ENCODE measurements around the gene LENG8.
A peak's percentile ranks its signal among the peaks of the same experiment; 100 is the strongest.

The LENG8 gene

GRCh38 chr19:54470276-54470887, 21.4 kb downstream of the LENG8 start:
- H3K27ac ChIP-seq (ENCODE audit: low read depth, low read length): peak overlapping the region; percentile 68
- peak overlapping the region; percentile 12 to 89 for H3K9ac ChIP-seq (ENCODE audit: low read depth in 1 of 2, low read length in 2 of 2)
- peaks cover 0 to 3% of the 10 kb centered on the region in 2 donors for H3K36me3 ChIP-seq (ENCODE audit: control insufficient read depth in 1 of 2, insufficient read depth in 2 of 2, low read length in 2 of 2)
- H3K27me3 ChIP-seq (ENCODE audit: control insufficient read depth in 1 of 2, insufficient read depth in 2 of 2, low read length in 2 of 2): no peaks in the 10 kb centered on the region
- peak overlapping the region; percentile 68 to 75 for H3K4me3 ChIP-seq (ENCODE audit: low read depth in 1 of 2, low read length in 2 of 2)
- H3K4me1 ChIP-seq (ENCODE audit: control insufficient read depth in 1 of 2, insufficient read depth in 2 of 2, low read length in 2 of 2): peaks cover 25 to 30% of the 10 kb centered on the region in 2 donors
- H3K9me3 ChIP-seq (ENCODE audit: control insufficient read depth in 1 of 2, low read length in 2 of 2): no peaks in the 10 kb centered on the region

DNA sequence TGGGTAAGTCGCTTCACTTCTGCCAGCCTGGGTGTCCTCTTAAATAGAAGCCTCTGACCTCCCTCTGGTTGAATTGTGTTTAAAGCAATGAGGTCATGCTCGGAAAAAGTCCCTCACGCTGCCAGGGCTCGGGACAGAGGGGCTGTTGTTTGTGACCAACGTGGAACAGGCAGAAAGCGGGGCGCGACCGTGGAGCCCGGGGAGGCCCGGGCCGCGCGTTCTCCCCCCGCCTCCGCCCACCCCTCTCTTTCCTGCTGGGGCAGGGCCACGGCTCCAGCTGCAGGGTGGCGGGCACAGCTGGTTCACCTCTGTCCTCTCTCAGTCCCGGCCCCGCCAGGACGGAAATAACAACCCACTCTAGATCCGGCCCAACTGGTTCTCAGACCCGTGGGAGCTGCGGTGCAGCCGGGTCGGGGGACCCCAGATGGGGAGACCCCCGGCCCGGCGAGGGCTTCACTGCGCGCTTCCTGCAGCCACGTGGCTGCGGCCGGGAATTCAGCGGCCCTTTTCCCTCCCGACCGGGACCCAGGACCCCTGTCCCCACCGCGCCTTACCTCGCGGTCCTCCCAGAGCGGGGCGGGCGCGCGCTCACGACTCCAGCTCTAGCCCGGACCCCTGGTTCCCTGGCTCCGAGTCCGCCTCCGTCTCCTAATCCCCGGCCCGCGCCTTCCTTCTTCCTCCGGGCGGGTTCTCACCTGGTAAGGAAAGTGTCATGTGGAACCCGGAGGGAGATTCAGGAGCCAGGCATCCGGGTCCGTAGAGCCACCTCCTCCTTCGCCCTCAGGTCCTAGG, 22.2 kb downstream of the LENG8 start:
- peak overlapping the region; percentile 68 for H3K27ac ChIP-seq (ENCODE audit: low read depth, low read length)
- H3K9ac ChIP-seq (ENCODE audit: low read depth in 1 of 2, low read length in 2 of 2): peak overlapping the region; percentile 12 to 89

GRCh38 chr19:54473071-54473891, 24.3 kb downstream of the LENG8 start, which contains the start of gene CDC42EP5:
CDC42EP5 (minus strand) TSS chr19:54473296; CDS start chr19:54465547, 7,749 bp downstream.
- H3K27ac ChIP-seq (ENCODE audit: low read depth, low read length): peak within 1 kb of the TSS; percentile 81

More for the DNA sequence above, 22.2 kb downstream of the LENG8 start:
- Histone ChIP-seq H3K9me3 (ENCODE audit: control insufficient read depth in 1 of 2, low read length in 2 of 2) (no peaks in the 10 kb centered on the region), H3K4me1 (ENCODE audit: control insufficient read depth in 1 of 2, insufficient read depth in 2 of 2, low read length in 2 of 2) (peaks cover 25 to 29% of the 10 kb centered on the region in 2 donors), H3K36me3 (ENCODE audit: control insufficient read depth in 1 of 2, insufficient read depth in 2 of 2, low read length in 2 of 2) (no peaks in the 10 kb centered on the region), H3K27me3 (ENCODE audit: control insufficient read depth in 1 of 2, insufficient read depth in 2 of 2, low read length in 2 of 2) (no peaks in the 10 kb centered on the region), H3K4me3 (ENCODE audit: low read depth in 1 of 2, low read length in 2 of 2) (peak overlapping the region; percentile 68 to 75)

DNA sequence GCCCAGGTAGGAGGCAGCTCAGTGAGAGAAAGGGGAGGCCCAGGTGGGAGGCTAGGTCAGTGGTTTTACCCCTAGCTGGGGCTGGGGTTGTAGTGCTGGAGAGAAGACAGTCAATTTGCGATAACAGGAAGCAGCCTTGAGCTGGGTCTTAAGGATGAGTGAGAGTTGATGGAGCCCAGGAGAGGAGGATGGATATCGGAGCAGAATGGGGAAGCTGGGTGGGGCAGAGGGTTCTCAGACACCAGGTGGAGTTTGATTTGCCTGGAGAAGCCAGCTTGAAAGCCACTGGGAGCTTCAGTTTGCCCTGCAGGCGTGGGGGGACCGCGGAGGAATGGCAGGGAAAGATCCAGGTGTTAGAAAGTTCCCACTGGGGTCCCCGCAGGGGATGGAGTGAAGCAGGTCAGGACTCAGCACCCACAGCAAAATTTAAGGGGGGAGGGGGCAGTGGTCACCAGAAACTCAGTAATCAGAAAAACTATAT, 24.9 kb downstream of the LENG8 start:
- H3K4me1 ChIP-seq (ENCODE audit: control insufficient read depth in 1 of 2, insufficient read depth in 2 of 2, low read length in 2 of 2): peaks cover 24 to 40% of the 10 kb centered on the region in 2 donors
- peak overlapping the region; percentile 60 for H3K27ac ChIP-seq (ENCODE audit: low read depth, low read length)
- peak overlapping the region; percentile 63 to 74 for H3K9ac ChIP-seq (ENCODE audit: low read depth in 1 of 2, low read length in 2 of 2)
- peak overlapping the region; percentile 61 to 72 for H3K4me3 ChIP-seq (ENCODE audit: low read depth in 1 of 2, low read length in 2 of 2)
- H3K27me3 ChIP-seq (ENCODE audit: control insufficient read depth in 1 of 2, insufficient read depth in 2 of 2, low read length in 2 of 2): no peaks in the 10 kb centered on the region
- no peaks in the 10 kb centered on the region for H3K36me3 ChIP-seq (ENCODE audit: control insufficient read depth in 1 of 2, insufficient read depth in 2 of 2, low read length in 2 of 2)
- H3K9me3 ChIP-seq (ENCODE audit: control insufficient read depth in 1 of 2, low read length in 2 of 2): no peaks in the 10 kb centered on the region

More at GRCh38 chr19:54473071-54473891, 24.3 kb downstream of the LENG8 start, which contains the start of gene CDC42EP5:
- H3K27me3 ChIP-seq (ENCODE audit: control insufficient read depth in 1 of 2, insufficient read depth in 2 of 2, low read length in 2 of 2): no peaks in the 10 kb centered on the region
- H3K4me3 ChIP-seq (ENCODE audit: low read depth in 1 of 2, low read length in 2 of 2): peak within 1 kb of the TSS; percentile 61 to 72
- no peaks in the 10 kb centered on the region for H3K9me3 ChIP-seq (ENCODE audit: control insufficient read depth in 1 of 2, low read length in 2 of 2)
- H3K4me1 ChIP-seq (ENCODE audit: control insufficient read depth in 1 of 2, insufficient read depth in 2 of 2, low read length in 2 of 2): peaks cover 24 to 40% of the 10 kb centered on the region in 2 donors
- peak within 1 kb of the TSS; percentile 63 to 74 for H3K9ac ChIP-seq (ENCODE audit: low read depth in 1 of 2, low read length in 2 of 2)
- no peaks in the 10 kb centered on the region for H3K36me3 ChIP-seq (ENCODE audit: control insufficient read depth in 1 of 2, insufficient read depth in 2 of 2, low read length in 2 of 2)

- Histone ChIP-seq H3K36me3 (ENCODE audit: control insufficient read depth in 1 of 2, insufficient read depth in 2 of 2, low read length in 2 of 2) (no peaks in the 10 kb centered on the region), H3K27ac (ENCODE audit: low read depth, low read length) (no peak overlapping the region), H3K4me1 (ENCODE audit: control insufficient read depth in 1 of 2, insufficient read depth in 2 of 2, low read length in 2 of 2) (peaks cover 14 to 24% of the 10 kb centered on the region in 2 donors), H3K4me3 (ENCODE audit: low read depth in 1 of 2, low read length in 2 of 2) (no peak overlapping the region), H3K9me3 (ENCODE audit: control insufficient read depth in 1 of 2, low read length in 2 of 2) (no peaks in the 10 kb centered on the region), H3K27me3 (ENCODE audit: control insufficient read depth in 1 of 2, insufficient read depth in 2 of 2, low read length in 2 of 2) (no peaks in the 10 kb centered on the region), H3K9ac (ENCODE audit: low read depth in 1 of 2, low read length in 2 of 2) (no peak overlapping the region)
Measured at GRCh38 chr19:54475706-54476105, 26.7 kb downstream of the LENG8 start.

DNA sequence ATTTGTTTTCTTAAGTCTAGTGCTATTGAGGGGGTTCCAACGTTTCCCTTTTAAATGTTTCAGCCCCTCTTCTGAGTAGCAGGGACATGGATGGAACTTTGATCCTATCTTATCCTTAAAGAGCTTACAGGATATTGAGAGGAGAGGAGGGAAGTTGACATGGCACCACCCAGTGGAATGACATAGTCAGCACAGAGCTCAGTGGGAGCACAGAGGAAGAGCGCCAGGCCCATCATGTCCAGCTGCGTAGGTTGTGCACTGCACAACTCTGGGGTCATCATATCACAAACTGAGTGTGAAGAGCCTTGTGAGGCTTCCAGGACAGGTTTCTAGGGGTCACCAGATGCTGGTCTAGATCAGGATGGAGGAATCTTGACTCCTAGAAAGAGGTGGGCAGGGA, 28.7 kb downstream of the LENG8 start:
- Histone ChIP-seq H3K27ac (ENCODE audit: low read depth, low read length) (no peak overlapping the region), H3K9me3 (ENCODE audit: control insufficient read depth in 1 of 2, low read length in 2 of 2) (no peaks in the 10 kb centered on the region), H3K27me3 (ENCODE audit: control insufficient read depth in 1 of 2, insufficient read depth in 2 of 2, low read length in 2 of 2) (no peaks in the 10 kb centered on the region), H3K4me3 (ENCODE audit: low read depth in 1 of 2, low read length in 2 of 2) (no peak overlapping the region), H3K36me3 (ENCODE audit: control insufficient read depth in 1 of 2, insufficient read depth in 2 of 2, low read length in 2 of 2) (no peaks in the 10 kb centered on the region), H3K4me1 (ENCODE audit: control insufficient read depth in 1 of 2, insufficient read depth in 2 of 2, low read length in 2 of 2) (peaks cover 14 to 22% of the 10 kb centered on the region in 2 donors), H3K9ac (ENCODE audit: low read depth in 1 of 2, low read length in 2 of 2) (no peak overlapping the region)

DNA sequence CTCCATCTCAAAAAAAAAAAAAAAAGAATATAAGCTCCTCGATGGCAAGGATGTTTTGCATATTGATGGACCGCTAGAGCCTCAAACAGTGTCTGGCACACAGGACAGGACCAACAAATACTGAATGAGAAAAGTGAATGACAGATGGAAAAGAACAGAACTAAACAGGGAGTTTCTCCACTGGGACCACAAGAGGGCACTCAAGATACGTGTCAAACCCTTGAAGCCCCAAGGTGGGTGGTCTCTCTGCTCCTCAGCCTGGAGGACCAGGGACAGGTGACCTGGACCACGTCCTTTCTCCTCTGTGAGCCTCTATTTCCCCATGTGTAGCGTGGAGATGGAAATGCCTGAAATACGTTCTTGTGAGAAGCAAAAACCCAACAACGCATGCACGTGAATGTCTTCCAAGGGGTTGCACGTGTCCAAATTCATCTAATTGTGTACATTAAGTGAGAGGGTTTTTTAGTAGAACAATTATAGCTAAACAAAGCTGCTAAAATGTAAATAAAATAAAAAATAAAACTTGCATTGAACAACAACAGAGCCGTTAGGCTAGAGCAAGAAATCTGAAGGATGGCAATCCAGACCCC, 29.8 kb downstream of the LENG8 start:
- peaks cover 9 to 16% of the 10 kb centered on the region in 2 donors for H3K4me1 ChIP-seq (ENCODE audit: control insufficient read depth in 1 of 2, insufficient read depth in 2 of 2, low read length in 2 of 2)
- no peak overlapping the region for H3K9ac ChIP-seq (ENCODE audit: low read depth in 1 of 2, low read length in 2 of 2)
- H3K27me3 ChIP-seq (ENCODE audit: control insufficient read depth in 1 of 2, insufficient read depth in 2 of 2, low read length in 2 of 2): no peaks in the 10 kb centered on the region
- no peaks in the 10 kb centered on the region for H3K36me3 ChIP-seq (ENCODE audit: control insufficient read depth in 1 of 2, insufficient read depth in 2 of 2, low read length in 2 of 2)
- no peaks in the 10 kb centered on the region for H3K9me3 ChIP-seq (ENCODE audit: control insufficient read depth in 1 of 2, low read length in 2 of 2)
- H3K27ac ChIP-seq (ENCODE audit: low read depth, low read length): no peak overlapping the region
- no peak overlapping the region for H3K4me3 ChIP-seq (ENCODE audit: low read depth in 1 of 2, low read length in 2 of 2)

- peaks cover 0 to 6% of the 10 kb centered on the region in 2 donors for H3K27me3 ChIP-seq (ENCODE audit: control insufficient read depth in 1 of 2, insufficient read depth in 2 of 2, low read length in 2 of 2)
- H3K4me3 ChIP-seq (ENCODE audit: low read depth in 1 of 2, low read length in 2 of 2): no peak overlapping the region
- no peaks in the 10 kb centered on the region for H3K9me3 ChIP-seq (ENCODE audit: control insufficient read depth in 1 of 2, low read length in 2 of 2)
- no peak overlapping the region for H3K9ac ChIP-seq (ENCODE audit: low read depth in 1 of 2, low read length in 2 of 2)
- no peak overlapping the region for H3K27ac ChIP-seq (ENCODE audit: low read depth, low read length)
- no peaks in the 10 kb centered on the region for H3K36me3 ChIP-seq (ENCODE audit: control insufficient read depth in 1 of 2, insufficient read depth in 2 of 2, low read length in 2 of 2)
- peaks cover 6 to 14% of the 10 kb centered on the region in 2 donors for H3K4me1 ChIP-seq (ENCODE audit: control insufficient read depth in 1 of 2, insufficient read depth in 2 of 2, low read length in 2 of 2)
Measured at GRCh38 chr19:54480051-54480450, 31.1 kb downstream of the LENG8 start.

GRCh38 chr19:54481326-54481930, 32.4 kb downstream of the LENG8 start:
- Histone ChIP-seq H3K36me3 (ENCODE audit: control insufficient read depth in 1 of 2, insufficient read depth in 2 of 2, low read length in 2 of 2) (no peaks in the 10 kb centered on the region), H3K27me3 (ENCODE audit: control insufficient read depth in 1 of 2, insufficient read depth in 2 of 2, low read length in 2 of 2) (peaks cover 0 to 6% of the 10 kb centered on the region in 2 donors), H3K4me3 (ENCODE audit: low read depth in 1 of 2, low read length in 2 of 2) (no peak overlapping the region), H3K27ac (ENCODE audit: low read depth, low read length) (no peak overlapping the region), H3K9me3 (ENCODE audit: control insufficient read depth in 1 of 2, low read length in 2 of 2) (no peaks in the 10 kb centered on the region), H3K4me1 (ENCODE audit: control insufficient read depth in 1 of 2, insufficient read depth in 2 of 2, low read length in 2 of 2) (peaks cover 6 to 14% of the 10 kb centered on the region in 2 donors), H3K9ac (ENCODE audit: low read depth in 1 of 2, low read length in 2 of 2) (no peak overlapping the region)

Measured in duodenal mucosa (tissue), 2 donors.